GM19035 (cell line): Measurements from ENCODE around the gene VTI1A.
"Not testable (repeated sequence)": the region's sequence is repeated elsewhere in the genome, so short reads cannot be mapped to it uniquely, and the experiment has no call there.

Experiments
- ATAC-seq: cut with Tn5 transposase; IDR thresholded peaks from one replicate; pipeline ENCODE4 v1.9.1; 2021; ENCODE audit not compliant: unreplicated experiment

The VTI1A gene

DNA sequence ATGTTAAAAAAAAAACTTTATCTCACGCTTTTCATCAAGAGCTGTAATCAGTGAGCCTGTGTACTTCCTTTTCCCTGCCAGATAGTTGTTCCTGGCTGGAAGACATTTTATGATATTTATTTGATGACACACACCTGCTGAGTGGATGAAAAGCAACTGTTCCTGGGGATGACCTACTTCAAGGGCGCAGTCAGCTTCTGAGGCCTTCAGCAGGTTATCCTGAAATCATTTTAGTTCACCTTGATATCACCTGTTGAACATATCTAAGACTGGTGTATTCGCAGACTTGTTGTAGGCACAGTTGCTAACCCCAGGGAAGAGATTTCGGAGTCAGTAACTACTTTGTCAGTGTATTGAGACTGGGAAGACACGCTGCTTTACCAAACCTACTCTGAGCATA lies 268.6 kb downstream of the VTI1A start:
- ATAC-seq = no peak

DNA sequence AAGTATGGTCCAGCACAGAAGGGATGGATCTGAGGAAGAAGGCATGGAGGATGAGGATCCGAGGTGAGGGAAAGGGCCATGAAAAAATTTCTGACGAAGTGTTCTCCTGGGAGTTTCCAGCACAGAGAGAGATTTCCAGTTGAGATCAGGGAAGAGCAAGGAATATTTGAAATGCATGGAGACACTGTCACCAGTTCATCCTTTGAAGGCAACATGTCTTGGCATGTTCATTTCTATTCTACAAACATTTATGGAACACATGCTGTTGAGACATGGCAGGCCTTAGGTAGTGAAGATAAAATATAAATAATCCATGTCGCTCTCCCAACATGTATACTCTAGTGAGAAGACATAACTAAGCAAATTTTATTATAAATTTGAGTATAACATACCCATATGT lies 269.1 kb downstream of the VTI1A start:
- ATAC-seq = no peak

DNA sequence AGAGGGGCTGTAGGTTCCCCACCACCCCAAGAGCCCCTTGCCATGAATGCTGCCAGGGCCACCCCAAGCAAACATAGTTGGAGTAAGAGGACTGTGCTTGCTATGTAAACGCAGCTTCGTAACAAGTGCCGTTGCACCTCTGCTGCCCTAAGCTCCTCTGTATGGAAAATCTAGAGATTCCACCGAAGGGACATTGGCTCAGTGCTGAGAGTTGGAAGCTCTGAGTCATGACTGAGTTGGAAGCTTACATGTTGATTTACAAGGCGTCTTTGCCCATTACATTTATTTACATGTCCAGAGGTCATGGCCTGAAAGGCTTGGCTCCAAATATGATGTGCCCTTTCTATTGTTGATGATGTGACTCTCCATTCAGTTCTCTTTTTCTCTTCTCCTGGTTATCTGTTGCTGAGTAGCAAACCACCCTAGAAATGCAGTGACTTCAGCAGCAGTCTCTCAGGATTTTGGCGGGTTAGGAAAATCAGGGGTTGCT lies 270.0 kb downstream of the VTI1A start:
- ATAC-seq = no peak

DNA sequence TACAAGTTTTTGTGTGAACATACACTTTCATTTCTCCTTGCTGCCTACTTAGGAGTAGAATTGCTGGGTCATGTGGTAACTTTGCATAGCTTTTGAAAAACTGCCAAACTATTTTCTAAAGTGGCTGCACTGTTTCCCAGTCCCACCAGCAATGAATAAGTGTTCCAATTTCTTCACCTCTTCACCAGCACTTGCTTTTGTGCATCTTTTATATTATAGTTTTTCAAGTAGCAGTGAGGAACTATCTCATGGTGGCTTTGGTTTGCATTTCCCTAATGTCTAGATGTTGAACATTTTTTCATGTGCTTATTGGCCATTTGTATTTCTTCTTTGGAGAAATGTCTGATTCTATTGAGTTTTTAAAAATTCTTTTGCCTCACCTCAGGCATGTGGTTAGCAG lies 273.2 kb downstream of the VTI1A start:
- ATAC-seq = no peak

DNA sequence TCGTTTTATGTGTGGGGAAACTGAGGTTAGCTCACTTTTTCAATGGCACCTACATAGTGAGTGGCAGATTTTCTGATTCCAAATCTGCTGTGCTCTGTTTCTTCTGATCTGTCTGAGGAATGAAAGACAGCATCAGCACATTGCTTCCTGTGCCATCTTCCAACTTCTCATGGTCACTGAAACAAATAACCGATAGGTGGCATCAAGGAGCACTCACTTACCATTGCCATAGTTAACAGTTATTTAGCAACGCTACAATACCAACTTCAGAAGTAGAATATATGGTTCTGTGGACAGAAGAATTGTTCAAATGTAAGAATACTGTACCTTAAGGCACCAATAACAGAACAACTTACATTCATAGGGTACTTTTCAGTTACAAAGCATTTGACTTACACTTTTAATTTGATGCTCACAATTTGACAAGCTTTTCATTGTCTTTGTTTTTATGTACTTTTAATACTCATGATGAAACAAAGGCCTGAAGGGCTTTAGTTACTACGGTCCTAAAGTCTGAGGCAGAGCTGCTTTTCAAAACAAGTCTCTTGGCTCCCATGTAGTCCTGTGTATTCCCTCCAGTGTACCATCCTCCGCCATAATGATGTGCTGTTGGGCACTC lies 274.2 kb downstream of the VTI1A start:
- ATAC-seq = no peak

DNA sequence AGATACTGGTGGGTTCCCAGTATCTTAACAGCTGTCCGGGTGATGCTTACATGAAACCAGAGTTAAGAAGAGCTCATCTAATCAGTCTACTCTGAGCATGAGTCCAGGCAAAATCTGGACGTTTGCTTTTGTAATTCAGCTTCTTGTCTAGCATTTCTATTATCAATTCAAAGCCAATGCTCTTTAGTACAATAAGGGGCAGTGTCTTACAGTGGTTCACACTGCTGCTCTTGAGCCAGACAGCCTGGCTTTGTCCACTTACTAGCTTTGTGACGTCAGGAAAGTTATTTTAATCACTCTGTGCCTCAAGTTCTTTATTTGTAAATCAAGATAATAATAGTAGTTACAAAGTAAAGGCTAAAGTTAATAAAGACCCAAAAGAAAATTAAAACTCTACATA lies 275.7 kb downstream of the VTI1A start:
- ATAC-seq = no peak

DNA sequence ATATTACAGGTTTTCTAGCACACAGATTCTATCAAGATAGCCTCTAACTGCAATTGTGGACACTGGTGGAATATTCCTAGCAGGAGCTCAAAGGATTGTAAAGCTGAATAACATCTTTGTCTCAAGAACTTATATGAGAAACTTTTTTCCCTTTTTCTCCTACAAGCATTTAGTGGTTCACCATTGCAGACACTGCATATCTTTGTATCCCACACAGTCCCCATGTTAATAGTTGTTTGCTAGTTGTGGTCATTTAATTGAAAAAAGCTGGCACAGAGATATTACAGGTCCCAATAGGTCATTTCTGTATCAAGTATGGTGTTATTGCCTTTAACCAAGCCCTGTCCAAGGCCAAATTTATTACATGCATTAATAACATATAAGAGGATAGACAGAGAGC lies 276.9 kb downstream of the VTI1A start:
- no peak for ATAC-seq

DNA sequence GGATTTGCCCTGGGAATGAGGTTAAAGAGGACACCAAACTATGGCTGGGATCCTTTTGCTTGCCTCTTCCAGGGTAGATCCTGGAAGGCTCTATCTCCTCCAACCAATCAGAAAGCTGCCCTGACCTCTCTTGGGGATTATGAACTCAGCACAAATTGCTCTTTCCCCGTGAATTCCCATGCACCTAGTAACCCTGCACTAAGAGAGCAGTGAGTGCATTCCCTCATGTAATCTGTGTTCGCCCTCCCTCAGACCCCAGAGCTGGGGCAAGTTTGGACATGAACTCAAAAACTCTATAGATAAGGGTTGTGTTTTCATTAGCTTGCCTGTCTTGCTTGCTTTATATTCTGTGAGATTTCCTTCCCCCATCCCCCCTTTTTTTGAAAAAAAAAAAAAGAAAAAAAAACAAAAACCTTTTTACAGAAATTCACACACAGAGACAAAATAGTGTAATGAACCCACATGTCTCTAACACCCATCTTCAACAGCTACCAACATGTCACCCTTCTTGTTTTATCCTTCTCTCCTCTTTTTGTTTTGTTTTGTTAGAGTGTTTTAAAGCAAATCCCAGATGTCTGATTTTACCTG lies 277.5 kb downstream of the VTI1A start:
- ATAC-seq = no peak

DNA sequence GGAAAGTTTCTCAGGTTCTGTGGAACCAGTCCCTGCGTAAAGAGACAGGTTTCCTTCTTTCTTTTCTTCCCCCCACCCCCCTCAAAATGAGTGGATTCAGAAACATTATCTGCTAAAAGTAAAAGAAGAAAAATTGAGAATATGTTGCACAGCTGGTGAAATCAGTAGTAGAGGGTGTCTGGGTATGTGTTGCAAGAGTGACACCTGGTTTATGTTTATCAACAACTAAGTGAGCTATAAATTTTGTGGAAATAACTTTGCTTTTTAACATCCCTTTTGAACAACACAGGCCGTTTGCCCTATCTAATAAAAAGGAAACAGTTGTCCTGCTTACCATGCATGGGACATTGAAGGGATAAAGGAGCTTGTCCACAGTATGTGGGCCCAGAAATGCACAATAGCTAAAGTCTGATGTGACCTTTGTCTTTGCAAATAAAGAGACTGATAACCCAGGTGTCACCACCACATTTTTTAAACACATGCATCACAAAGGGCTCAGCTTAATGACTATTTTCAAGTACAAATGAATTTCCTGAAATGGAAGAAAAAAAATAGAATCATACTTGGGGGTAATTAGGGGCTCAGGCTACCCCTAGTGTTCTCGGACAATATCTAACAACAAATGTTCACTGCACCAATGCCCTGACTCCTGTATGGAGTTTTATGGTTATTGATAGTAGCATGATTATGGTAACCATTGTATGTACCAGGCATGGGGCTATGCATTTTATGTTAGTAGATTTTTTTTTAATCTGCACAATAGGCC lies 281.3 kb downstream of the VTI1A start:
- ATAC-seq = no peak

DNA sequence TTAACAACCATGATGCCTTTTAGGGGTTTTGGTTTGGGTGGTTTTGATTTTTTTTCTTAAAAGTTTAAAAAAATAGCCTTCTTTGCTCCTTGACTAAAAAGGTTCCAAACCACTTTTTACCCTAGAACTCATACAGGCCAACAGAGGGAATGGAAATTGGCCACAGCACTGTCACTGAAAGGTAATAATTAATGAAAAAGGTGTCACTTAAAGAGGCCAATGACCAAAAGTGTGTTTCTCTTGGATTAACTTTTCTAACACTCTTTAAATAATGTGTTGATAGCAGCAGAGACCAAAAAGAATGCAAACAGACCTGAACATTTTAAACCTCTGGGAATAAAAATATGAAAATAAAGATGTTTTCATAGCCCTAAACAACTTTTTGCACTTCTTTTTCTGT lies 282.0 kb downstream of the VTI1A start:
- ATAC-seq = no peak

DNA sequence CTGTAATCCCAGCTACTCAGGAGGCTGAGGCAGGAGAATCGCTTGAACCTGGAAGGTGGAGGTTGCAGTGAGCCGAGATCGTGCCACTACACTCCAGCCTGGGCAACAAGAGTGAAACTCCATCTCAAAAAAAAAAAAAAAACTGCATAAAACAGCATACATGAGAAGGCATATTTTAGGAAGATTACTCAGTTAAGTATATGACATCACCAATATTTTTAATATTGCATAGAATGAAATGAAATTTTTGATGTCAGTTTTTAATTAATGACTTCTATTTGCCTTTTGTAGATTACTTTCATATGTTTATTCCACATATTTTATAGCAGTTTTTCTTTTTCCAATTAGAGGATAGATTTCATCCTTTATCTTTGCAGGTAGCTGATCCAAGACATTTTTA lies 284.4 kb downstream of the VTI1A start:
- not testable (repeated sequence) for ATAC-seq

DNA sequence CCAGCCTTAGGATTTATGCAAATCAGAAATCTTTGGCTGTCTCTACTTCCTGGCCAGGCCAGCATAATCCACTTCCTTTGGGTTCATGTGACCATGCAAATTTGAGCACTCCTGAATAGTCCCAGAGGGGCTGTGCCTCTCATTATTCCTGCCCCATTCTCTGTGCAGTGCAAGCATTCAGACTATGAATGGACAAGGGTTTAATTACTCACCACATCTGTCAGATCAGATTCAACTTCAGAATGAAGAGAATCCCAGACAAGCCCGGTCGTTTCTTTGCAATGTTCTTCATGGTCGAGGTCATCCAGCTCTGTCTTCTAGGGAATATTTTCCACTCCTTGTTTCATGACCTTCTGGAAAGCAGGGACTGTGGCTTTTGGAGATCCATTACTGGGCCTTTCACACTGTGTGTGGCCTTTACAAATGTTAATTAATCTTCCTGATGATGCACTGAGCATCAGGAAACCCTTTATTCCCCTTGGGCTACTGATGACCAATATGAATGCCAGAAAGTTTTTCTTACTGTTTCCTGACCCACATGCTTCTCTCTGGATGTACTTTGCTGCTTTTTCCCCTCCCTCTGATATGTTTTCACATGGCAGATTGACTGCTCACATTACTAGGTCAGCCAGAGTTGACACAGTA lies 285.4 kb downstream of the VTI1A start:
- ATAC-seq = no peak

DNA sequence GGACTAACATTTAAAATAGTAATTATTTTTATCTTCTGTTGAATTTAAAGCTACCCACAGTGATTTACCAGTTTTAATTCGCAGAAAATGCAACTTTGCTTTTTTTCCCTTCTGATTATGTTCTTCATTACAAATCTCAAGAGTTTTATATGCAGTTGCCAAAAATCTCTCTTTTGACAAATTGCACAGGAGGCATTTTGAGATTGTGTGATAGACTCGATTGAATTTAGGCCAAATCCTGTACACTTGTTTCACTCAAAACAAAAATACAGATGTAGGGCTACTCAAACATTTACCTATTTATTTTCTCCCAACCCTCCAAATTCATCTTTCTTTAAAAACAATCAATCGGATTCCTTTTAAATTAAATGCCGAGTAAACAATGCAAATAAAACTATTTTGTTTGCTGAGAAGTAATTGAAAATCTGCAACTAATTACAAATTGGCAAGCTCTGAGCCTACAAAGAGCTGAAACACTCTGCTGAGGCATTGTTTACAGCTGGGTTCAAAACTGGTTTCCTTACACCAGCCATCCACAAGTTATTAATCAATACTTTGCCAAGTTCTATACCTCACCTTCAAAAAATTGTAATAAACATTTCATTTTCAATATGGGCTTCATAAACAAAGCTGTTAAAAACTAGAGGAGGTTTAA lies 288.2 kb downstream of the VTI1A start:
- no peak for ATAC-seq

DNA sequence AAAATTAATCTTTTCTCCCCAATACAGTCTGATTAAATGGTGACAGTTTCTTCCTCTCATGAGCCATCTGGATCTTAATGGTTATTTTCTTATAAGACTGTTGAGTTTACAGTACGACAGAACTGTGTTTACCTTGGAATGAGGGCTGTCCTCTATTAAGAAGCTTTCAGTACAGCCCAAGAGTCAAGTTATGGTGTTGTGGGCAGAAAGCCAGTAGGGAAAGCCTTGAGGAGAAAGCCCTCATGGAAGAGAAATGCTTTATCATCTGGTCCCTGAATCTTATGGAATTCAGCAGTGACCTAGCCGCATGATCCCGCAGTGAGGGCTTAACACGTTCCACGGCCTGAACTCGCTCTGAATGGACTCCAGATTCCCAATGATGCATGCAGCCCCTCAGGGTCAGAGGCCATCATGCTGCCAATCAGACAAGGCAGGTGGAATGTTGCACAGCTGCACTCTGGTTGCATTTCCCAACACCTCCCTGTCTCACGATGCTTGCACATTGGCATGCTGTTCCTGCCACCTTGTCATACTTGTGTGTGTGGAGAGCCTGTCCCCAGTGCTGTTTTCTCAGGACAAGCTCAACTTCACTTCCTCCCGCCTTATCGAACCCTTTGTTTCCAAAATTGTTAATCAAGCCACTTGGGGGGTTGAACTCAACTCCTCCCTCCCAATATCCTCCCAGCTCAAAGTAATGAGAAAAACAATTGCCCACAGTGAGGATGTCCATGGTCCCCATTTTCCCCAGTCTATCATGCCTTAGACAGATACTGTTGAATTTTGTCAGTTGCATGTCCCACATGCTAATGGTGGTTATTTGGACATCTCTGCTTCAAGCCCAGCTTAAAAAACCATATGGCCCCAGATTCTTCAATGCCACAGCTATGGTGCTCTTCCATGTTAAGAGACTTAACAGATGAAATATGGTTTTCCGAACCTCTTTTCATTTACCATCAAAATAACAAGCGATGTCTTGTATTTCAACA lies 291.9 kb downstream of the VTI1A start:
- no peak for ATAC-seq

DNA sequence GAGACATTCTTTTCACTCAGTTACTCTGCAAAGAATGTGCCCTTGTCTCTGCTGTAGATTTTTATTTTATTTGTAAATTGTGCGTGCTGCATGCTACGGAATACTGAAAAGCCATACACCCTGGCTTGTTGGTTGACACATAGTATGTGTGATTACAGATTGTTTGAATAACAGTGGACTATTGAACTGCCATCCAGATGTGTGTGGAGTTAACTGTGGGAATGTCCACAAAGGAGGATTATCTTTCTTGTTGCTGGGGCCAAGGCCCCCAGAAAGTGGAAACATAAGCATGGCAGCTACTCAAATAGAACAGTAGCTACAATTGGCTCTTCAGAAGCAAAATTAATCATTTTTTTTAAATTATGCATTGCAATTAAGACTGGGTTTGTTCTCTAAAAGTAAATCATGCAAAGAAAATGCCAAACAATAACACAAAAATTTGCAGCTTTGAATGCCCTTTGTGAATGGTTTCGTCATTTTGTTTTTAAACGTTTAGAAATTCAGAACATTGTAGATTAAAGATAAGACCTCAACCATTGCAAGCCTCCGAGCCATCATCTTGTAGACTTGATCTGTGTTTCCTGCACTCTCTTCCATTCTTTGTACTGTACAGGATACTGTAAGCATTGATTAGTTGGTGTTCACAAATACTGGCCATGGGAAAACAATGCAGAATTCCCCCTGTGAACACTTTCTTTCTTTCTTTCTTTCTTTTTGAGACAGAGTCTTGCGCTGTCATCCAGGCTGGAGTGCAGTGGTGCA lies 292.8 kb downstream of the VTI1A start:
- no peak for ATAC-seq

DNA sequence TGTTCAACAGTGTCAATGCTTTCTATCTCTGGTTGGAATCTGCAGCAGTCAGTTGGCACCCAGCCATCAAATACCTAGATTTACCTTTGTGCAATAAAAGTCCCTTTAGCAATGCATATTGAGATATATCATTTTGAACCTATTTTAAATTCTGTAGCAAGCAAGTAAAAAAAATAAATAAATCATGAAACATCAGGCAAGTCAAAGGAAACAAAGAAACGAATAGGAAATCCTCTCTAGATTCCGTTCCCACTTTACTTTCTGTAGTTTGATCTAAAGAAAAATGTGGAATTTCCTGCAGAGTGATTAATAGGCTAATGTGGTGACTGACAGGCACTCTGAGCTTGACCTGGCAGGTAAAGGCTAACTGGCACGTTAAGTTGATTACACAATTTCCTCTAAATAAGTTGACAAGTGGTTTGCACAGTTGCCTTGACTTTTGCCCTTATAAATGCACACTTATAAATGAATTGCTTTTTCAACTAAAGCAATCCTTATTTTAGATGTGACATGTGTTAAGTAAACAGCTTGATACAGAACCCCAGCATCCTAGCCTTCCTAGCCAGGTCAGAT lies 294.9 kb downstream of the VTI1A start:
- ATAC-seq = no peak

DNA sequence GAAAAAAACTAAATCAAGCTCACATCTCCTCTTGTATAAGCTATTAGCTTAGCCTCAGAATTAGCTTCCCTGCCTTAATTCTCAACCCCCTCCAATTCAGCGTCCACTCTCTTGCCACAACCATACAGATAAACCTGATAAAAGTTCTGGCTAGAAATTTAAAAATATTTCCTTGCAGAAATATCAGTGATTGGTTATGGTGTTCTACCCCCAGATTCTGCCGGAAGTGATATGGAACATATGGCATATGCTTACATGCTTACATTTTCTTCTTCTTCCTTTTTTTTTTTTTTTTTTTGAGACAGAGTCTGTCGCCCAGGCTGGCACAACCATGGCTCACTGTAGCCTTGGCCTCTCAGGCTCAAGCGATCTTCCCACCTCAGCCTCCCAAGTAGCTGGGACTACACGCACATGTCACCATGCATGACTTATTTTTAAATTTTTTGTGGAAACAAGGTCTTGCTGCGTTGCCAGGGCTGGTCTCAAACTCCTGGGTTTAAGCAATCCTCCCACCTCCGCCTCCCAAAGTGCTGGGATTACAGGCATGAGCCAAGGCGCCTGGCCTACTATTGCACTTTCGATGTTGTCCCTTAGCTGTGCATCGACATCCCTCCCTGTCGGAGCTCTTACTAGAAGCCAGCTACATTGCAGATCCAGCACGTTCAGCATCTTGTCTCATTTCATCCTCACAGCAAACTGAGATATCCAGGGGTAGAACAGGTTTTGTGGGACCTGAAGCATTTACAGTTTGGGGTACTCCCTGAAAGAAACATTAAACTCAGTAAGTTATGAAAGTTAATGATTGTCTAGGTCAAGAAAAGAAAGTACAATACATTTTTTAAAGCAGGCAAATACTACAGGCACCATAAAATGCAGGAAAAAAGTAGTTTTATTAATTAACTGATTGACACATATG lies 297.4 kb downstream of the VTI1A start:
- ATAC-seq = no peak

DNA sequence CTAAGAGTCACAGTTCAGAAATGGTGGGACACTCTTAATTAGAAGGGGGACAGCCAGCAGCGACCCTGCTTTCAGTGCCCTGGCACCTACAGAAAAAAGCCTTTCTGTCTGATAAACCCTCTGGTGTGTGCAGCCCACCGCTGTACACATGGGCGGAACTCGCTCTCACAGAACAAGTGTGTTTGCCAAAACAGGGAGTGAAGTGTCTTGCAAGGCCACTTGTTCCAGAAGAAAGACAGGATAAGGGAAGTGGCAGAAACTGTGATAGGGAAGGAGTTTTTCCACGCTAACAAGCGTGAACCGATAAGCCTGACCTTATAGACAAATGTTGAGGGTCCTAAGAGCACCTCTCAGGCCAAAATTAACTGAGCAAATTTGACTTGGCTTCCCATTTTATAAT lies 299.3 kb downstream of the VTI1A start:
- ATAC-seq = no peak
